ENCODE data around the gene RASSF5. TPM values are rescaled to one million over a fixed set of nuclear protein-coding genes. Genes with fewer than 3 reads are reported as not detected.

Gene RASSF5
- total and polyA plus RNA-seq, 9 of the 15 experiments (the other 6 are each of a cell fraction or from before 2014, with no cell fraction given), result 6.1 to 41.0 (median 25.2) TPM

DNA sequence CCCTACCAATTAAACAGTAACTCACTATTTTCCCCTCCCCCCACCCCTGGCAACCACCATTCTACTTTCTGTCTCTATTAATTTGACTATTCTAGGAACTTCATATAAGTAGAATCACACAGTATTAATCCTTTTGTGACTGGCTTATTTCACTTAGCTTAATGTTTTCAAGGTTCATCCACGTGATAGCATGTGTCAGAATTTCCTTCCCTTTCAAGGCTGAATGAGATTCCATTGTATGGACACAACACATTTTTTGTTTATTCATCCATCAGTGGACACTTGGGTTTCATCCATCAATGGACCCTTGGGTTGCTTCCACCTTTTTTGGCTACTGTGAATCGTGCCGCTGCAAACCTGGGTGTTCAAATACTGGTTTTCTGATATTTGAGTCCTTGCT lies 63.2 kb downstream of the RASSF5 start:
- ChIA-PET CTCF (ENCODE audit: low intra/inter-chr PET ratio) (no interaction called here), POLR2A (no interaction called here)
- Histone ChIP-seq H2AFZ (ENCODE audit: low read depth, low read length) (no peak overlapping the region), H4K20me1 (replicated peaks; ENCODE audit: control insufficient read depth, insufficient read depth, low read length) (peaks cover 3% of the 10 kb centered on the region; the same call in 1 of the 2 replicates), H3K27ac (ENCODE audit: extremely low read depth, low read depth, low read length) (no peak overlapping the region), H3K4me3 (no peak overlapping the region), H3K36me3 (ENCODE audit: control insufficient read depth, insufficient read depth, low read length) (peaks cover 45% of the 10 kb centered on the region; the same call in 2 of the 3 replicates), H3K4me2 (ENCODE audit: insufficient read depth, low read length) (no peak overlapping the region), H3K4me1 (replicated peaks in 1 of 2; ENCODE audit: control insufficient read depth in 2 of 2, insufficient read depth in 2 of 2, low read length in 2 of 2) (peaks cover 7 to 20% of the 10 kb centered on the region in 2 experiments), H3K9me3 (replicated peaks; ENCODE audit: control insufficient read depth, insufficient read depth, low read depth, low read length) (no peaks in the 10 kb centered on the region), H3K27me3 (ENCODE audit: control insufficient read depth in 2 of 2, insufficient read depth in 2 of 2, low read length in 2 of 2) (no peaks in the 10 kb centered on the region), H3K9me1 (ENCODE audit: control insufficient read depth, insufficient read depth, low read length) (peaks cover 5% of the 10 kb centered on the region), H3K79me2 (ENCODE audit: control insufficient read depth, insufficient read depth, low read length) (peaks cover 18% of the 10 kb centered on the region), H3K9ac (ENCODE audit: insufficient read depth in 1 of 2, low read depth in 2 of 2, low read length in 2 of 2) (no peak overlapping the region)
- in situ Hi-C loops (cut with MboI) (no loop called here), intact Hi-C loops (cut with micrococcal nuclease) (no loop called here)
- TF ChIP-seq, protein P1, sequence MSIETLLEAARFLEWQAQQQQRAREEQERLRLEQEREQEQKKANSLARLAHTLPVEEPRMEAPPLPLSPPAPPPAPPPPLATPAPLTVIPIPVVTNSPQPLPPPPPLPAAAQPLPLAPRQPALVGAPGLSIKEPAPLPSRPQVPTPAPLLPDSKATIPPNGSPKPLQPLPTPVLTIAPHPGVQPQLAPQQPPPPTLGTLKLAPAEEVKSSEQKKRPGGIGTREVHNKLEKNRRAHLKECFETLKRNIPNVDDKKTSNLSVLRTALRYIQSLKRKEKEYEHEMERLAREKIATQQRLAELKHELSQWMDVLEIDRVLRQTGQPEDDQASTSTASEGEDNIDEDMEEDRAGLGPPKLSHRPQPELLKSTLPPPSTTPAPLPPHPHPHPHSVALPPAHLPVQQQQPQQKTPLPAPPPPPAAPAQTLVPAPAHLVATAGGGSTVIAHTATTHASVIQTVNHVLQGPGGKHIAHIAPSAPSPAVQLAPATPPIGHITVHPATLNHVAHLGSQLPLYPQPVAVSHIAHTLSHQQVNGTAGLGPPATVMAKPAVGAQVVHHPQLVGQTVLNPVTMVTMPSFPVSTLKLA (conservative IDR thresholded peaks at IDR 0.05), result no peak
- no peak for TF ChIP-seq DMBX1 (CRISPR knock-in tag; IDR thresholded peaks at IDR 0.05; ENCODE audit: borderline replicate concordance)
- TF ChIP-seq CEBPB (tag; IDR thresholded peaks at IDR 0.05), result no peak
- TF ChIP-seq FOXK1 (CRISPR knock-in tag; IDR thresholded peaks at IDR 0.05; ENCODE audit: borderline replicate concordance), result no peak
- no peak for TF ChIP-seq ZNF780A (CRISPR knock-in tag; IDR thresholded peaks at IDR 0.05)
- BruUV-seq (replicated peaks), result no TSS peak
- WGBS (ENCODE audit: insufficient coverage, low coverage, missing lambda C conversion rate), result 83% methylated on average over 3 of the region's 3 CpGs
- no peak for DNase-seq (ENCODE audit: extremely low read depth in 1 of 4, low spot score in 3 of 4)
- FAIRE-seq, result no peak
- no peak for ATAC-seq

Measured in K562 (cell line).